ENCODE measurements around the gene RTN4R.

DNA sequence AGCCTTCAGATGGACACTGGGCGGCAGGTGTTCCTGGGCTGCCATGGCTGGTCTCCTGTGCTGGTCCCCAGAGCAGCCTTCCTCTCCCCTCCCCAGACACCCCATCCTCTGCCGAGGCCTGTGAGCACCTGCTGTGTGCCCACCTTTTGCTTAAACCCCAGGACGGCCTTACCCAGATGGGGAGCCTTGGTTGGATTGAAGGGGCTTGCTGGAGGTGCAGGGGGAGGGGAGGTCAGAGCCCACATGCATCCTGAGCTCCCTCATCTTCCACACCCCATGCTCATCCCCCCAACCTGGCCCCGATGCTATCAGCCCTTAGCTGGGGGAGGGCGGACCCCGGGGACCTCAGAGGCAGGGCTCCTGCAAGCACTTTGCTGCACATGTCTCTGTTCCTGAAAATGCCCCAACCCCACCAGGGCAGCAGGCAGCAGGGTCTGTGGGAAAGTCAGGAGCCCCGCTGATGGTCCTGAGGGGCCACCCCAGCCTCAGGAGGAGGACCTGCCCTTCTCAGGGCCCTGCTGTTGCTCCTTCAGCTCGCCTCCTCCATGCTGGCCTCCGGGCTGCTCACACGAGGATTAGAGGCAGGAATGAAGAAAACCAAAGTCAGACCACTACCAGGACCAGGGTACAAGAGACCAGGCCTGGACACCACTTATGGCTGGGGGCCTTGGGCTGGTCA is 75.7 kb downstream of the RTN4R start:
- TF ChIP-seq, protein P1, sequence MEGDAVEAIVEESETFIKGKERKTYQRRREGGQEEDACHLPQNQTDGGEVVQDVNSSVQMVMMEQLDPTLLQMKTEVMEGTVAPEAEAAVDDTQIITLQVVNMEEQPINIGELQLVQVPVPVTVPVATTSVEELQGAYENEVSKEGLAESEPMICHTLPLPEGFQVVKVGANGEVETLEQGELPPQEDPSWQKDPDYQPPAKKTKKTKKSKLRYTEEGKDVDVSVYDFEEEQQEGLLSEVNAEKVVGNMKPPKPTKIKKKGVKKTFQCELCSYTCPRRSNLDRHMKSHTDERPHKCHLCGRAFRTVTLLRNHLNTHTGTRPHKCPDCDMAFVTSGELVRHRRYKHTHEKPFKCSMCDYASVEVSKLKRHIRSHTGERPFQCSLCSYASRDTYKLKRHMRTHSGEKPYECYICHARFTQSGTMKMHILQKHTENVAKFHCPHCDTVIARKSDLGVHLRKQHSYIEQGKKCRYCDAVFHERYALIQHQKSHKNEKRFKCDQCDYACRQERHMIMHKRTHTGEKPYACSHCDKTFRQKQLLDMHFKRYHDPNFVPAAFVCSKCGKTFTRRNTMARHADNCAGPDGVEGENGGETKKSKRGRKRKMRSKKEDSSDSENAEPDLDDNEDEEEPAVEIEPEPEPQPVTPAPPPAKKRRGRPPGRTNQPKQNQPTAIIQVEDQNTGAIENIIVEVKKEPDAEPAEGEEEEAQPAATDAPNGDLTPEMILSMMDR (IDR thresholded peaks at IDR 0.05): no peak
- no peak for TF ChIP-seq POLR2A (IDR thresholded peaks at IDR 0.05)

Data from adrenal gland (tissue), 5 donors.